GM12873 (cell line): ENCODE data around the gene USP2.

Source experiments
- CTCF ChIP-seq: IDR thresholded peaks from 2 replicates; pipeline ENCODE4 v1.5.1; 2012; ENCODE audit warnings: low read depth, mild to moderate bottlenecking, moderate library complexity, low read length, control low read depth; ENCODE audit not compliant: insufficient read depth; ENCODE audit errors: missing control alignments

Gene USP2

GRCh38 chr11:119315131-119316015, 66.1 kb downstream of the USP2 start:
- TF ChIP-seq CTCF, result peak; percentile 17

GRCh38 chr11:119314726-119315125, 66.8 kb downstream of the USP2 start:
- TF ChIP-seq CTCF, result no peak

GRCh38 chr11:119310682-119311052, 70.8 kb downstream of the USP2 start:
- no peak for TF ChIP-seq CTCF

GRCh38 chr11:119309953-119310681, 71.4 kb downstream of the USP2 start:
- TF ChIP-seq CTCF, result no peak

- TF ChIP-seq CTCF, result no peak
These were observed 72.1 kb downstream of the USP2 start for GRCh38 chr11:119309411-119309810.

GRCh38 chr11:119307974-119308373, 73.5 kb downstream of the USP2 start:
- no peak for TF ChIP-seq CTCF

GRCh38 chr11:119307219-119307618, 74.3 kb downstream of the USP2 start:
- no peak for TF ChIP-seq CTCF
